Measurements from ENCODE around the gene NEDD4L.
"Not testable (repeated sequence)": the region's sequence is repeated elsewhere in the genome, so short reads cannot be mapped to it uniquely, and the experiment has no call there.

GRCh38 chr18:57996894-57997293 lies 47.1 kb upstream of the NEDD4L start:
- TF ChIP-seq CTCF (IDR thresholded peaks at IDR 0.05); EP300 (IDR thresholded peaks at IDR 0.05; ENCODE audit: borderline replicate concordance in 1 of 2, low read depth in 1 of 2, low read length in 1 of 2); YY1 (IDR thresholded peaks at IDR 0.05; ENCODE audit: low read depth); ZBTB33 (IDR thresholded peaks at IDR 0.05; ENCODE audit: borderline replicate concordance, low read depth); TAF1 (IDR thresholded peaks at IDR 0.05; ENCODE audit: borderline replicate concordance, low read depth, low read length); USF2 (IDR thresholded peaks at IDR 0.05; ENCODE audit: borderline replicate concordance, low read depth, low read length); JUND (IDR thresholded peaks at IDR 0.05); CHD2 (IDR thresholded peaks at IDR 0.05; ENCODE audit: low read length, partially characterized antibody); TCF12 (IDR thresholded peaks at IDR 0.05); POLR2AphosphoS5 (IDR thresholded peaks at IDR 0.05; ENCODE audit: low read depth, low read length); RCOR1 (IDR thresholded peaks at IDR 0.05; ENCODE audit: low read length): not testable (repeated sequence)

All from SK-N-SH (cell line).